GM10266 (cell line): ENCODE results near the gene CCNI2.

Source experiments
- DNase-seq: peaks from one replicate; pipeline ENCODE4 v3.0.0; 2012; ENCODE audit errors: extremely low spot score
- CTCF ChIP-seq: IDR thresholded peaks from 2 replicates; pipeline ENCODE4 v1.5.1; 2012; ENCODE audit warnings: mild to moderate bottlenecking, low read depth; ENCODE audit not compliant: control insufficient read depth, insufficient read depth; ENCODE audit errors: missing control alignments

CCNI2 gene

GRCh38 chr5:132766020-132766805 is 19.0 kb downstream of the CCNI2 start:
- DNase-seq = no peak

DNA sequence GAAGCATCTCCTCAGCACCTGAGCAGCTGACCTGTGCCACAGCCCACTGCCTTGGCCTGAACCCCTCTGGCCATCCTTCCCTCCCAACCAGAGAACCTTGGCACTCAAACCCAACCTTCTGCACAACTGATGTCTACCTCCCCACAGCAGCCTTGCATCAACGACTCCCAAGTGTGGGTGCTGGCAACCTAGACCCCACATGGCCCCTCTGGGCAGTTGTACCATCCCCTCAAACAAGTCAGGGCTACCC is 19.5 kb downstream of the CCNI2 start:
- DNase-seq = no peak
- no peak for TF ChIP-seq CTCF

More at GRCh38 chr5:132766020-132766805, 19.0 kb downstream of the CCNI2 start:
- no peak for TF ChIP-seq CTCF

- no peak for TF ChIP-seq CTCF
- DNase-seq = no peak
Observed at GRCh38 chr5:132767150-132767549, 19.9 kb downstream of the CCNI2 start.

DNA sequence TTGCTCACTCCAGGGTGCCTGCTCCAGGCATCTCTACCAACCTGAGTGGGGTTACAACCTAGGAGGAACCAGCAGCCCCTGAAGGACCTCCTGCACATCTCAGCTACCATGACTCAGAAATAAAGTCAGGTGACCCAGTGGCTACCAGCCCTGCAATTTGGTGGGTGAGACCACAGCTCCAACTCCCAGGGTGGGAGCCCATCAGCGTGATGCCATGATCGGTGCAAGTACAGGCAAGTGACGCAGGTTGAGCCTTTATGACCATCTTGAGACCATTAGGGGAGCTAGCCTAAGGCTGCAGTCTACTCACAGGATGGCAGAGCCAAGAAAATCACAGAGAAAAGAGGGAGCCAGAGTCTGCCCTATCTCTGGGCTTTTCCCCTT is 21.3 kb downstream of the CCNI2 start:
- no peak for TF ChIP-seq CTCF
- no peak for DNase-seq

- TF ChIP-seq CTCF = no peak
- no peak for DNase-seq
Observed at GRCh38 chr5:132770476-132771159, 23.4 kb downstream of the CCNI2 start.

- no peak for TF ChIP-seq CTCF
- DNase-seq = no peak
Observed at GRCh38 chr5:132771503-132771998, 24.3 kb downstream of the CCNI2 start.
